ENCODE measurements around the gene PACRG. TPM values are rescaled to one million over a fixed set of nuclear protein-coding genes. Genes with fewer than 3 reads are reported as not detected.

The PACRG gene
- total and polyA plus RNA-seq, 2 of the 8 experiments (the other 6 are each of a cell fraction or from before 2014, with no cell fraction given), result 0.44 to 0.54 TPM

DNA sequence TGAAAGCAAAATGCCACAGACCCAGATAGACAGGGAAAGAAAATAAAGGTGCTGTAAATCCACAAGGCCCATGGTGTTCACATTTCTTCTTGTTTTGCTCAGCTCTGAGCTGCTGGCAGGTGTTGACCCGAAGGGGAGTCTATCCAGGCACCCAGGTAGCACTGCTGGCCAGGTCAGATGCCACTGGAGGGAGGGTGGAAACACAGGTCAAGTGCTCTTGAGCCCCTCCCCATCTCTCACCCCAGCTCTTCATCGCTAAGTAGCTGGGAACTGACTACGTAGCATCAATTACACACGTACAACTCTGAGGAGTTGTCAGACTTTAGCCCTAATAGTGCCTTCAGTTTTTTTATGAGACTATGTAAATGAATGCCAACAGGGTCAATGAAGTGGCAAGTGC lies 399.0 kb downstream of the PACRG start:
- Histone ChIP-seq H4K91ac (replicated peaks; ENCODE audit: insufficient read length, low read length) (no peak overlapping the region), H4K8ac (ENCODE audit: extremely low read depth, insufficient read depth, low read length) (no peak overlapping the region), H3K4me2 (ENCODE audit: insufficient read depth in 1 of 2, low read depth in 2 of 2, low read length in 2 of 2) (no peak overlapping the region), H3K4me1 (replicated peaks in 1 of 4; ENCODE audit: control insufficient read depth in 3 of 4, insufficient read depth in 4 of 4, low read length in 3 of 4) (peaks cover 0 to 8% (median 2%) of the 10 kb centered on the region in 4 experiments; a peak in 3 of 7 replicates), H2AK5ac (ENCODE audit: low read depth, low read length) (no peak overlapping the region), H2AFZ (ENCODE audit: low read length) (no peak overlapping the region), H3K9me3 (ENCODE audit: insufficient read depth in 2 of 2, low read depth in 1 of 2, low read length in 1 of 2) (peaks cover 0 to 4% of the 10 kb centered on the region in 2 experiments; a peak in 1 of 4 replicates), H3K27me3 (replicated peaks in 1 of 4; ENCODE audit: control insufficient read depth in 3 of 4, extremely low read depth in 1 of 4, insufficient read depth in 3 of 4, low read length in 3 of 4) (no peaks in the 10 kb centered on the region), H3K27ac (ENCODE audit: low read depth, low read length) (no peak overlapping the region), H3K23ac (ENCODE audit: insufficient read length) (no peak overlapping the region), H4K20me1 (replicated peaks in 1 of 2; ENCODE audit: control insufficient read depth in 1 of 2, insufficient read depth in 2 of 2, low read length in 2 of 2) (no peaks in the 10 kb centered on the region), H2BK12ac (ENCODE audit: low read depth, low read length) (peak overlapping the region; percentile 69; the same call in 1 of the 2 replicates), H3K79me1 (ENCODE audit: low read depth, low read length) (no peaks in the 10 kb centered on the region), H3K9ac (replicated peaks in 1 of 4; ENCODE audit: extremely low read depth in 1 of 4, low read depth in 3 of 4, low read length in 3 of 4) (no peak overlapping the region), H2BK15ac (ENCODE audit: low read length) (no peak overlapping the region), H3K36me3 (ENCODE audit: control insufficient read depth in 2 of 4, insufficient read depth in 4 of 4, low read length in 3 of 4) (no peaks in the 10 kb centered on the region), H3K4me3 (ENCODE audit: extremely low read depth in 1 of 4, insufficient read depth in 2 of 4, low read depth in 3 of 4, low read length in 4 of 4) (no peak overlapping the region), H4K5ac (ENCODE audit: insufficient read length, low read depth, low read length) (no peak overlapping the region), H2BK20ac (ENCODE audit: low read length) (no peak overlapping the region), H3K23me2 (ENCODE audit: low read depth, low read length) (no peaks in the 10 kb centered on the region), H3K56ac (replicated peaks; ENCODE audit: insufficient read length, low read depth, low read length) (no peak overlapping the region), H3K4ac (replicated peaks; ENCODE audit: insufficient read length, low read depth, low read length) (no peak overlapping the region), H2BK120ac (replicated peaks; ENCODE audit: low read depth, low read length) (no peak overlapping the region), H2BK5ac (ENCODE audit: low read depth, low read length) (peak overlapping the region; percentile 8; the same call in 1 of the 2 replicates), H3K79me2 (ENCODE audit: control insufficient read depth in 1 of 2, insufficient read depth in 2 of 2, low read length in 2 of 2) (no peaks in the 10 kb centered on the region), H3K18ac (ENCODE audit: extremely low read depth, low read length) (no peak overlapping the region), H3K14ac (ENCODE audit: insufficient read length) (no peak overlapping the region)
- FAIRE-seq (no peak), DNase-seq (ENCODE audit: low read depth in 1 of 2, low spot score in 2 of 2) (no peak)
- ChIA-PET POLR2A (ENCODE audit: partially characterized antibody) (no interaction called here), CTCF (ENCODE audit: partially characterized antibody) (no interaction called here)
- 90% methylated on average over 4 of the region's 4 CpGs; no CpG with 5 or more reads in 1 of the 2 experiments for WGBS, 2 experiments (ENCODE audit: extremely low coverage in 1 of 2, insufficient coverage in 1 of 2, insufficient read length in 1 of 2, insufficient replicate concordance in 2 of 2, low coverage in 1 of 2, low lambda C conversion rate in 2 of 2, missing lambda C conversion rate in 1 of 2)
- TF ChIP-seq POLR2A (IDR thresholded peaks at IDR 0.05; ENCODE audit: control extremely low read depth in 1 of 2, low read depth in 2 of 2, low read length in 2 of 2) (no peak), TBP (IDR thresholded peaks at IDR 0.05; ENCODE audit: low read depth, low read length) (no peak), GABPA (IDR thresholded peaks at IDR 0.05; ENCODE audit: borderline replicate concordance, insufficient read depth, low read length) (no peak), SIRT6 (IDR thresholded peaks at IDR 0.05; ENCODE audit: low read length) (no peak), SP1 (IDR thresholded peaks at IDR 0.05; ENCODE audit: low read depth, low read length) (no peak), RFX5 (IDR thresholded peaks at IDR 0.05; ENCODE audit: borderline replicate concordance, low read depth, low read length) (no peak), CBX8 (IDR thresholded peaks at IDR 0.05; ENCODE audit: borderline replicate concordance, low read depth, low read length) (no peak), TAF1 (IDR thresholded peaks at IDR 0.05; ENCODE audit: low read depth, low read length) (no peak), JUND (IDR thresholded peaks at IDR 0.05; ENCODE audit: low read length) (no peak), SIX5 (IDR thresholded peaks at IDR 0.05; ENCODE audit: low read depth, low read length) (no peak), CTBP2 (IDR thresholded peaks at IDR 0.05; ENCODE audit: borderline replicate concordance, insufficient read depth, insufficient read length, low read length) (no peak), CHD1 (IDR thresholded peaks at IDR 0.05; ENCODE audit: low read depth, low read length) (no peak)
- TF ChIP-seq, protein P1, sequence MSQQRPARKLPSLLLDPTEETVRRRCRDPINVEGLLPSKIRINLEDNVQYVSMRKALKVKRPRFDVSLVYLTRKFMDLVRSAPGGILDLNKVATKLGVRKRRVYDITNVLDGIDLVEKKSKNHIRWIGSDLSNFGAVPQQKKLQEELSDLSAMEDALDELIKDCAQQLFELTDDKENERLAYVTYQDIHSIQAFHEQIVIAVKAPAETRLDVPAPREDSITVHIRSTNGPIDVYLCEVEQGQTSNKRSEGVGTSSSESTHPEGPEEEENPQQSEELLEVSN (IDR thresholded peaks at IDR 0.05), result no peak
